Liver (tissue), 9 donors: ENCODE measurements around the gene CYP4A22. TPM values are rescaled to one million over a fixed set of nuclear protein-coding genes. Genes with fewer than 3 reads are reported as not detected.
"Not testable (repeated sequence)": the region's sequence is repeated elsewhere in the genome, so short reads cannot be mapped to it uniquely, and the experiment has no call there.

Experiments used
- DNase-seq: peaks from one replicate; pipeline ENCODE4 v3.0.0-alpha.2; 2017; ENCODE audit warnings: low spot score
- H3K27ac ChIP-seq, 2 donors: one replicate each; pipeline ENCODE4 v1.7.0; 2013; ENCODE audit warnings: inconsistent platforms in 2 of 2, low read length in 2 of 2, control low read depth in 1 of 2, low read depth in 1 of 2, mild to moderate bottlenecking in 1 of 2
- H3K27me3 ChIP-seq, 4 donors: one replicate each; pipeline versions ENCODE4 v1.6.1 to v1.7.0; 2013; ENCODE audit warnings: low read length in 3 of 4, inconsistent platforms in 1 of 4, mild to moderate bottlenecking in 1 of 4, moderate library complexity in 1 of 4; ENCODE audit not compliant: control insufficient read depth in 4 of 4, insufficient read depth in 4 of 4
- H3K36me3 ChIP-seq, 4 donors: one replicate each; pipeline versions ENCODE4 v1.6.1 to v1.7.0; 2013; ENCODE audit warnings: low read length in 3 of 4, mild to moderate bottlenecking in 3 of 4, low read depth in 1 of 4, moderate library complexity in 1 of 4; ENCODE audit not compliant: control insufficient read depth in 4 of 4, insufficient read depth in 3 of 4
- H3K4me1 ChIP-seq, 4 donors: one replicate each; pipeline versions ENCODE4 v1.6.1 to v1.7.0; 2013; ENCODE audit warnings: low read length in 3 of 4, mild to moderate bottlenecking in 3 of 4, moderate library complexity in 1 of 4; ENCODE audit not compliant: control insufficient read depth in 4 of 4, insufficient read depth in 4 of 4
- H3K4me3 ChIP-seq, 3 donors: one replicate each; pipeline versions ENCODE4 v1.6.1 to v1.7.0; 2013; ENCODE audit warnings: low read length in 3 of 3, control low read depth in 1 of 3, low read depth in 1 of 3, mild to moderate bottlenecking in 1 of 3
- H3K9ac ChIP-seq, 2 donors: one replicate each; pipeline ENCODE4 v1.7.0; 2013; ENCODE audit warnings: low read length in 2 of 2, mild to moderate bottlenecking in 2 of 2, moderate library complexity in 2 of 2, control low read depth in 1 of 2, low read depth in 1 of 2
- H3K9me3 ChIP-seq, 4 donors: one replicate each; pipeline versions ENCODE4 v1.6.1 to v1.7.0; 2013; ENCODE audit warnings: low read length in 3 of 4; ENCODE audit not compliant: control insufficient read depth in 4 of 4
- ATF3 ChIP-seq: IDR thresholded peaks from 2 replicates; pipeline ENCODE4 v1.6.1; 2016; ENCODE audit warnings: antibody characterized with exemption
- CTCF ChIP-seq: fragments of 150-350 bp; IDR thresholded peaks from 2 replicates; pipeline ENCODE4 v1.5.1; 2017; ENCODE audit warnings: improper control_type of control experiment, low read depth, low read length; ENCODE audit not compliant: missing input control
- EGR1 ChIP-seq, 2 donors: IDR thresholded peaks; 2 replicates each; pipeline ENCODE4 v1.6.1; 2016 to 2018; ENCODE audit warnings: antibody characterized with exemption in 2 of 2, low read depth in 2 of 2
- FOXA1 ChIP-seq: IDR thresholded peaks from 2 replicates; pipeline ENCODE4 v1.6.1; 2016; ENCODE audit warnings: antibody characterized with exemption
- FOXA2 ChIP-seq: IDR thresholded peaks from 2 replicates; pipeline ENCODE4 v1.6.1; 2016; ENCODE audit warnings: antibody characterized with exemption
- GABPA ChIP-seq, 2 donors: IDR thresholded peaks in 1 of 2; conservative IDR thresholded peaks in 1 of 2; 2 replicates each; pipeline ENCODE4 v1.6.1; 2016; ENCODE audit warnings: antibody characterized with exemption in 2 of 2, mild to moderate bottlenecking in 1 of 2, moderate library complexity in 1 of 2
- HNF4A ChIP-seq, 2 donors: conservative IDR thresholded peaks; 2 replicates each; pipeline ENCODE4 v1.6.1; 2016; ENCODE audit warnings: antibody characterized with exemption in 2 of 2, mild to moderate bottlenecking in 2 of 2
- HNF4G ChIP-seq: IDR thresholded peaks from 2 replicates; pipeline ENCODE4 v1.6.1; 2016; ENCODE audit warnings: antibody characterized with exemption
- JUND ChIP-seq, 2 donors: IDR thresholded peaks; 2 replicates each; pipeline ENCODE4 v1.6.1; 2016; ENCODE audit warnings: antibody characterized with exemption in 2 of 2
- MAX ChIP-seq: IDR thresholded peaks from 2 replicates; pipeline ENCODE4 v1.6.1; 2016; ENCODE audit warnings: antibody characterized with exemption
- NR2F2 ChIP-seq: IDR thresholded peaks from 2 replicates; pipeline ENCODE4 v1.6.1; 2016; ENCODE audit warnings: antibody characterized with exemption
- RAD21 ChIP-seq, 2 donors: IDR thresholded peaks; 2 replicates each; pipeline ENCODE4 v1.6.1; 2016; ENCODE audit warnings: antibody characterized with exemption in 2 of 2, mild to moderate bottlenecking in 2 of 2
- REST ChIP-seq: IDR thresholded peaks from 2 replicates; pipeline ENCODE4 v1.6.1; 2016; ENCODE audit warnings: antibody characterized with exemption, mild to moderate bottlenecking
- RXRA ChIP-seq, 2 donors: IDR thresholded peaks; 2 replicates each; pipeline ENCODE4 v1.6.1; 2017 to 2018; ENCODE audit warnings: antibody characterized with exemption in 2 of 2, mild to moderate bottlenecking in 1 of 2
- SP1 ChIP-seq: IDR thresholded peaks from 2 replicates; pipeline ENCODE4 v1.6.1; 2018; ENCODE audit warnings: antibody characterized with exemption, mild to moderate bottlenecking
- TAF1 ChIP-seq: conservative IDR thresholded peaks from 2 replicates; pipeline ENCODE4 v1.6.1; 2016; ENCODE audit warnings: antibody characterized with exemption, mild to moderate bottlenecking
- YY1 ChIP-seq: IDR thresholded peaks from 2 replicates; pipeline ENCODE4 v1.6.1; 2016; ENCODE audit warnings: antibody characterized with exemption, mild to moderate bottlenecking
- ZBTB33 ChIP-seq: IDR thresholded peaks from 2 replicates; pipeline ENCODE4 v1.6.1; 2016; ENCODE audit warnings: antibody characterized with exemption
- WGBS: extraction: QIAGEN DNeasy Blood & Tissue Kit; methylation state at CpG from one replicate; pipeline ENCODE4 v1.1.7; 2013; 5-methylcytosine and 5-hydroxymethylcytosine counted together
- polyA plus RNA-seq, 2 donors: library from polyadenylated mRNA; stranded (reverse) in 1 of 2; unstranded in 1 of 2; fragments of 200-250 nt in 1 of 2; fragments of >200 nt in 1 of 2; fragmentation: Nextera tagmentation in 1 of 2; extraction: Ambion mirVana in 1 of 2; gene quantifications; one replicate each; pipeline versions ENCODE4 v1.2.1 to v1.2.3, GENCODE V29; 2013 to 2015
- total RNA-seq, 2 donors: library from RNA; depleted of rRNA; stranded (reverse); fragments of >200 nt; gene quantifications; one replicate each; pipeline ENCODE4 v1.2.3, GENCODE V29; 2014
- donor health status: healthy.
- donor health status: healthy.
- donor health status: healthy.
- donor health status: healthy.
- donor health status: healthy.

Gene CYP4A22
- total and polyA plus RNA-seq, 4 donors, result 18.3 to 95.7 (median 65.7) TPM

GRCh38 chr1:47129489-47130230, 7.6 kb upstream of the CYP4A22 start:
- TF ChIP-seq HNF4A (conservative IDR thresholded peaks at IDR 0.05), result peak; percentile 12 to 26
- 64% methylated on average over 8 of the region's 8 CpGs for WGBS
- Histone ChIP-seq H3K4me1 (peaks cover 7 to 36% (median 20%) of the 10 kb centered on the region in 4 donors), H3K27ac (peak overlapping the region; percentile 54 to 80)
- H3K36me3 ChIP-seq, DNase-seq, H3K4me3 ChIP-seq, H3K27me3 ChIP-seq, H3K9ac ChIP-seq, H3K9me3 ChIP-seq: not testable (repeated sequence)

GRCh38 chr1:47132665-47133064, 4.6 kb upstream of the CYP4A22 start:
- peaks cover 7 to 39% (median 23%) of the 10 kb centered on the region in 4 donors for H3K4me1 ChIP-seq
- H3K27ac ChIP-seq, H3K4me3 ChIP-seq, H3K9ac ChIP-seq, H3K36me3 ChIP-seq, H3K9me3 ChIP-seq, H3K27me3 ChIP-seq, DNase-seq: not testable (repeated sequence)
- 98% methylated on average over 3 of the region's 3 CpGs for WGBS

- H3K4me1 ChIP-seq, result peaks cover 0 to 43% (median 9%) of the 10 kb centered on the region in 4 donors
- peak overlapping the region; percentile 41 to 83 (median 78) for H3K4me3 ChIP-seq
- H3K9ac ChIP-seq, result peak overlapping the region; percentile 60 to 77
Observed at GRCh38 chr1:47137925-47138615, 829 bp downstream of the CYP4A22 start.

More at GRCh38 chr1:47137925-47138615, 829 bp downstream of the CYP4A22 start:
- Histone ChIP-seq H3K27me3 (no peaks in the 10 kb centered on the region), H3K9me3 (no peaks in the 10 kb centered on the region), H3K36me3 (peaks cover 0 to 13% (median 8%) of the 10 kb centered on the region in 4 donors), H3K27ac (peak overlapping the region; percentile 62 to 77)
- peak; percentile 53 for DNase-seq
- 35% methylated on average over 5 of the region's 5 CpGs for WGBS
- TF ChIP-seq TAF1, result peak; percentile 19
- TF ChIP-seq NR2F2, result no peak
- TF ChIP-seq FOXA2, result peak; percentile 36
- peak; percentile 93 to 97 for TF ChIP-seq RXRA (IDR thresholded peaks at IDR 0.05)
- peak in 1 of 2 donors; percentile 59 for TF ChIP-seq JUND (IDR thresholded peaks at IDR 0.05)
- peak; percentile 55 for TF ChIP-seq MAX
- no peak for TF ChIP-seq ATF3
- no peak for TF ChIP-seq FOXA1
- TF ChIP-seq HNF4G, result peak; percentile 36
- peak; percentile 61 for TF ChIP-seq REST
- TF ChIP-seq CTCF, result no peak
- TF ChIP-seq EGR1 (IDR thresholded peaks at IDR 0.05; ENCODE audit: low read depth in 2 of 2), result peak; percentile 98
- TF ChIP-seq SP1, result peak; percentile 68
- peak; percentile 37 for TF ChIP-seq YY1
- TF ChIP-seq HNF4A (conservative IDR thresholded peaks at IDR 0.05), result peak; percentile 76 to 87
- no peak for TF ChIP-seq ZBTB33
- peak in 1 of 2 donors; percentile 29 for TF ChIP-seq GABPA (IDR thresholded peaks at IDR 0.05 in 1 of 2, conservative IDR thresholded peaks at IDR 0.05 in 1 of 2)
- TF ChIP-seq RAD21 (IDR thresholded peaks at IDR 0.05), result peak; percentile 18 to 44
